H9 (cell line): ENCODE data around the gene MRPL36. TPM values are rescaled to one million over a fixed set of nuclear protein-coding genes. Genes with fewer than 3 reads are reported as not detected.

ENCODE experiments used
- DNase-seq: peaks from one replicate; pipeline ENCODE4 v3.0.0-alpha.2; 2017
- H2AFZ ChIP-seq: one replicate; pipeline ENCODE4 v1.6.1; 2013; ENCODE audit warnings: mild to moderate bottlenecking, low read length, control low read depth, moderate library complexity
- H2AK5ac ChIP-seq: 2 replicates; pipeline ENCODE4 v1.6.1; 2013; ENCODE audit warnings: low read length, control low read depth, mixed read lengths; ENCODE audit not compliant: insufficient read length
- H2BK120ac ChIP-seq: one replicate; pipeline ENCODE4 v1.6.1; 2013; ENCODE audit warnings: low read depth, mild to moderate bottlenecking, low read length, control low read depth, inconsistent platforms; ENCODE audit not compliant: poor library complexity, severe bottlenecking
- H2BK12ac ChIP-seq: 2 replicates; pipeline ENCODE4 v1.6.1; 2013; ENCODE audit warnings: low read length, control low read depth, mixed read lengths, low read depth; ENCODE audit not compliant: insufficient read length
- H2BK15ac ChIP-seq: 2 replicates; pipeline ENCODE4 v1.6.1; 2013; ENCODE audit warnings: low read depth, low read length, control low read depth
- H2BK20ac ChIP-seq: one replicate; pipeline ENCODE4 v1.6.1; 2013; ENCODE audit warnings: low read depth, mild to moderate bottlenecking, low read length, control low read depth, inconsistent platforms; ENCODE audit not compliant: poor library complexity, severe bottlenecking
- H2BK5ac ChIP-seq: 2 replicates; pipeline ENCODE4 v1.6.1; 2013; ENCODE audit warnings: low read length, control low read depth, mixed read lengths; ENCODE audit not compliant: insufficient read length
- H3K14ac ChIP-seq: 2 replicates; pipeline ENCODE4 v1.6.1; 2013; ENCODE audit warnings: low read length, control low read depth; ENCODE audit not compliant: insufficient read depth
- H3K18ac ChIP-seq: 2 replicates; pipeline ENCODE4 v1.6.1; 2013; ENCODE audit warnings: low read depth, mild to moderate bottlenecking, mixed read lengths, low read length, control low read depth; ENCODE audit not compliant: insufficient read length
- H3K23ac ChIP-seq: 2 replicates; pipeline ENCODE4 v1.6.1; 2013; ENCODE audit warnings: low read length, control low read depth, mixed read lengths, low read depth; ENCODE audit not compliant: insufficient read length
- H3K23me2 ChIP-seq: 2 replicates; pipeline ENCODE4 v1.6.1; 2013; ENCODE audit warnings: low read depth, mild to moderate bottlenecking, mixed read lengths, low read length, control low read depth; ENCODE audit not compliant: insufficient read length, poor library complexity, severe bottlenecking
- H3K27ac ChIP-seq: 2 replicates; pipeline ENCODE4 v1.5.1; 2013; ENCODE audit warnings: low read length, control low read depth, mixed read lengths, low read depth; ENCODE audit not compliant: insufficient read length
- H3K27me3 ChIP-seq: 2 replicates; pipeline ENCODE4 v1.6.1; 2013; ENCODE audit warnings: low read length, control low read depth, inconsistent platforms; ENCODE audit not compliant: insufficient read depth
- H3K4ac ChIP-seq: 2 replicates; pipeline ENCODE4 v1.6.1; 2013; ENCODE audit warnings: low read depth, mild to moderate bottlenecking, control low read depth, inconsistent platforms, low read length, moderate library complexity
- H3K4me1 ChIP-seq: 2 replicates; pipeline ENCODE4 v1.6.1; 2013; ENCODE audit warnings: low read length, control low read depth, inconsistent platforms; ENCODE audit not compliant: insufficient read depth
- H3K4me2 ChIP-seq: 2 replicates; pipeline ENCODE4 v1.6.1; 2013; ENCODE audit warnings: low read length, control low read depth, mixed read lengths; ENCODE audit not compliant: insufficient read length, insufficient read depth
- H3K56ac ChIP-seq: 2 replicates; pipeline ENCODE4 v1.6.1; 2013; ENCODE audit warnings: low read depth, mild to moderate bottlenecking, mixed read lengths, low read length, control low read depth; ENCODE audit not compliant: insufficient read length
- H3K79me1 ChIP-seq: 2 replicates; pipeline ENCODE4 v1.6.1; 2013; ENCODE audit warnings: low read depth, mild to moderate bottlenecking, moderate library complexity, low read length, control low read depth, inconsistent platforms; ENCODE audit not compliant: insufficient read depth, poor library complexity, severe bottlenecking
- H3K79me2 ChIP-seq: 2 replicates; pipeline ENCODE4 v1.6.1; 2013; ENCODE audit warnings: low read length, control low read depth, inconsistent platforms; ENCODE audit not compliant: insufficient read depth
- H3K9ac ChIP-seq: 2 replicates; pipeline ENCODE4 v1.6.1; 2013; ENCODE audit warnings: low read length, control low read depth, mixed read lengths; ENCODE audit not compliant: insufficient read length; ENCODE audit errors: extremely low read depth
- H3K9me3 ChIP-seq: one replicate; pipeline ENCODE4 v1.6.1; 2013; ENCODE audit warnings: low read depth, low read length, inconsistent platforms; ENCODE audit not compliant: control insufficient read depth
- H3T11ph ChIP-seq: one replicate; pipeline ENCODE4 v1.6.1; 2013; ENCODE audit warnings: mild to moderate bottlenecking, low read length, control low read depth, inconsistent platforms
- H4K20me1 ChIP-seq: one replicate; pipeline ENCODE4 v1.6.1; 2013; ENCODE audit not compliant: control insufficient read depth, insufficient read length, insufficient read depth
- H4K5ac ChIP-seq: 2 replicates; pipeline ENCODE4 v1.6.1; 2013; ENCODE audit warnings: low read depth, mild to moderate bottlenecking, mixed read lengths, low read length, control low read depth; ENCODE audit not compliant: insufficient read length
- H4K8ac ChIP-seq: replicated peaks from 2 replicates; pipeline ENCODE4 v1.6.1; 2013; ENCODE audit warnings: low read length, control low read depth, mixed read lengths, low read depth; ENCODE audit not compliant: insufficient read length
- H4K91ac ChIP-seq: 2 replicates; pipeline ENCODE4 v1.6.1; 2013; ENCODE audit warnings: low read depth, mild to moderate bottlenecking, moderate library complexity, mixed read lengths, low read length, control low read depth; ENCODE audit not compliant: insufficient read length
- H3K27ac Mint-ChIP-seq, 3 experiments: 2 replicates in 2 of 3; 3 replicates in 1 of 3; pipeline ENCODE4 v1.8.0; 2020 to 2021; ENCODE audit warnings: mixed read lengths in 3 of 3, mild to moderate bottlenecking in 1 of 3, moderate library complexity in 1 of 3
- H3K27me3 Mint-ChIP-seq: 2 replicates; pipeline ENCODE4 v1.8.0; 2021; ENCODE audit warnings: low read depth, mild to moderate bottlenecking, moderate library complexity, mixed read lengths
- H3K36me3 Mint-ChIP-seq, 3 experiments: 2 replicates in 2 of 3; 3 replicates in 1 of 3; pipeline ENCODE4 v1.8.0; 2020 to 2021; ENCODE audit warnings: low read depth in 3 of 3, mixed read lengths in 3 of 3; ENCODE audit not compliant: insufficient read depth in 1 of 3
- H3K4me1 Mint-ChIP-seq, 2 experiments: 2 replicates each; pipeline ENCODE4 v1.8.0; 2020; ENCODE audit warnings: mixed read lengths in 2 of 2
- H3K4me3 Mint-ChIP-seq, 2 experiments: 2 replicates in 1 of 2; 3 replicates in 1 of 2; pipeline ENCODE4 v1.8.0; 2020 to 2021; ENCODE audit warnings: mild to moderate bottlenecking in 2 of 2, mixed read lengths in 2 of 2, moderate library complexity in 1 of 2
- H3K9me3 Mint-ChIP-seq, 2 experiments: 2 replicates in 1 of 2; 3 replicates in 1 of 2; pipeline ENCODE4 v1.8.0; 2020; ENCODE audit warnings: mild to moderate bottlenecking in 2 of 2, mixed read lengths in 2 of 2, moderate library complexity in 1 of 2
- WGBS: extraction: QIAGEN DNeasy Blood & Tissue Kit; methylation state at CpG from one replicate; pipeline ENCODE4 v1.1.7; 2013; ENCODE audit warnings: missing lambda C conversion rate, low lambda C conversion rate, mixed read lengths; ENCODE audit not compliant: insufficient read length; ENCODE audit errors: extremely low coverage; 5-methylcytosine and 5-hydroxymethylcytosine counted together
- total RNA-seq: library from RNA; stranded (reverse); gene quantifications from 2 replicates; pipeline ENCODE4 v1.2.1, GENCODE V29; 2021
- TF ChIP-seq, protein P1 (sequence below): fragments of 200-600 bp; sonication (generic); conservative IDR thresholded peaks from 3 replicates; pipeline ENCODE4 v1.8.0; 2021; ENCODE audit warnings: antibody characterized with exemption, mild to moderate bottlenecking

MRPL36 gene
- total RNA-seq, 1 experiment from 2014 or later: 67.3 TPM

- no peaks in the 10 kb centered on the region for H3K23me2 ChIP-seq
- H3K79me1 ChIP-seq: peaks cover 7% of the 10 kb centered on the region
- H4K5ac ChIP-seq: no peak overlapping the region
- H2BK15ac ChIP-seq: no peak overlapping the region
- H3K27me3 ChIP-seq: no peaks in the 10 kb centered on the region
- H3K27ac ChIP-seq: no peak overlapping the region
- H4K20me1 ChIP-seq: no peaks in the 10 kb centered on the region
- H2AFZ ChIP-seq: no peak overlapping the region
- Mint-ChIP-seq H3K4me1 (peaks cover 8 to 14% of the 10 kb centered on the region in 2 experiments), H3K27me3 (no peaks in the 10 kb centered on the region), H3K9me3 (no peaks in the 10 kb centered on the region; a peak in 1 of 5 replicates), H3K36me3 (peaks cover 59 to 82% (median 79%) of the 10 kb centered on the region in 3 experiments), H3K27ac (no peak overlapping the region), H3K4me3 (no peak overlapping the region)
- no peak overlapping the region for H2AK5ac ChIP-seq
- H3K4me1 ChIP-seq: no peaks in the 10 kb centered on the region
- H2BK5ac ChIP-seq: no peak overlapping the region
- WGBS: 100% methylated on average over 1 of the region's 15 CpGs
- no peak overlapping the region for H2BK120ac ChIP-seq
- no peak overlapping the region for H3K9ac ChIP-seq
- no peak overlapping the region for H4K91ac ChIP-seq
- no peak overlapping the region for H4K8ac ChIP-seq
- H3K56ac ChIP-seq: no peak overlapping the region
- H3T11ph ChIP-seq: no peak overlapping the region
- H3K18ac ChIP-seq: no peak overlapping the region
- no peak overlapping the region for H3K4ac ChIP-seq
- H3K23ac ChIP-seq: no peak overlapping the region
- no peak overlapping the region for H3K14ac ChIP-seq
- H3K9me3 ChIP-seq: no peaks in the 10 kb centered on the region
- H3K4me2 ChIP-seq: no peak overlapping the region
- no peak overlapping the region for H2BK20ac ChIP-seq
- TF ChIP-seq, protein P1, sequence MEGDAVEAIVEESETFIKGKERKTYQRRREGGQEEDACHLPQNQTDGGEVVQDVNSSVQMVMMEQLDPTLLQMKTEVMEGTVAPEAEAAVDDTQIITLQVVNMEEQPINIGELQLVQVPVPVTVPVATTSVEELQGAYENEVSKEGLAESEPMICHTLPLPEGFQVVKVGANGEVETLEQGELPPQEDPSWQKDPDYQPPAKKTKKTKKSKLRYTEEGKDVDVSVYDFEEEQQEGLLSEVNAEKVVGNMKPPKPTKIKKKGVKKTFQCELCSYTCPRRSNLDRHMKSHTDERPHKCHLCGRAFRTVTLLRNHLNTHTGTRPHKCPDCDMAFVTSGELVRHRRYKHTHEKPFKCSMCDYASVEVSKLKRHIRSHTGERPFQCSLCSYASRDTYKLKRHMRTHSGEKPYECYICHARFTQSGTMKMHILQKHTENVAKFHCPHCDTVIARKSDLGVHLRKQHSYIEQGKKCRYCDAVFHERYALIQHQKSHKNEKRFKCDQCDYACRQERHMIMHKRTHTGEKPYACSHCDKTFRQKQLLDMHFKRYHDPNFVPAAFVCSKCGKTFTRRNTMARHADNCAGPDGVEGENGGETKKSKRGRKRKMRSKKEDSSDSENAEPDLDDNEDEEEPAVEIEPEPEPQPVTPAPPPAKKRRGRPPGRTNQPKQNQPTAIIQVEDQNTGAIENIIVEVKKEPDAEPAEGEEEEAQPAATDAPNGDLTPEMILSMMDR: no peak
- DNase-seq: no peak
- peaks cover 13% of the 10 kb centered on the region; the same call in 1 of the 2 replicates for H3K79me2 ChIP-seq
- H2BK12ac ChIP-seq: no peak overlapping the region
Measured at GRCh38 chr5:1806199-1806598, 6.6 kb upstream of the MRPL36 start.
